NCI-H526 (cell line): ENCODE measurements around the gene ZFPL1.

Source experiments
- DNase-seq, 2 experiments: peaks; one replicate each; lab custom pipeline; 2025; lab: John Stamatoyannopoulos, UW

Gene ZFPL1

GRCh38 chr11:65059959-65060824, 23.8 kb upstream of the ZFPL1 start:
- no peak for DNase-seq

- DNase-seq: peak in 1 of 2 experiments; percentile 53
Observed at GRCh38 chr11:65060913-65061408, 23.1 kb upstream of the ZFPL1 start.

GRCh38 chr11:65063532-65063931, 20.5 kb upstream of the ZFPL1 start:
- no peak for DNase-seq

GRCh38 chr11:65064847-65065240, 19.2 kb upstream of the ZFPL1 start:
- no peak for DNase-seq

- DNase-seq: no peak
Observed at GRCh38 chr11:65065851-65066250, 18.2 kb upstream of the ZFPL1 start.

GRCh38 chr11:65066315-65066714, 17.7 kb upstream of the ZFPL1 start:
- DNase-seq: no peak

GRCh38 chr11:65066805-65067291, 17.2 kb upstream of the ZFPL1 start:
- peak; percentile 11 to 58 for DNase-seq

- no peak for DNase-seq
Observed at GRCh38 chr11:65067446-65067845, 16.6 kb upstream of the ZFPL1 start.

GRCh38 chr11:65069217-65069616, 14.8 kb upstream of the ZFPL1 start:
- DNase-seq: peak in 1 of 2 experiments; percentile 28

- no peak for DNase-seq
Observed at GRCh38 chr11:65071907-65072630, 12.0 kb upstream of the ZFPL1 start.

- DNase-seq: no peak
Observed at GRCh38 chr11:65072631-65072966, 11.4 kb upstream of the ZFPL1 start.

GRCh38 chr11:65077451-65077850, 6.6 kb upstream of the ZFPL1 start:
- peak in 1 of 2 experiments; percentile 21 for DNase-seq

- peak; percentile 28 to 80 for DNase-seq
Observed at GRCh38 chr11:65078151-65078550, 5.9 kb upstream of the ZFPL1 start.

GRCh38 chr11:65078786-65079342, 5.2 kb upstream of the ZFPL1 start:
- DNase-seq: no peak

GRCh38 chr11:65083134-65083833, 738 bp upstream of the ZFPL1 start:
- DNase-seq: no peak

- DNase-seq: no peak
Observed at GRCh38 chr11:65084598-65085375, 765 bp downstream of the ZFPL1 start.

- DNase-seq: no peak
Observed at GRCh38 chr11:65085446-65085845, 1.4 kb downstream of the ZFPL1 start.

- no peak for DNase-seq
Observed at GRCh38 chr11:65086809-65087208, 2.8 kb downstream of the ZFPL1 start.

- no peak for DNase-seq
Observed at GRCh38 chr11:65087216-65087615, 3.2 kb downstream of the ZFPL1 start.

- no peak for DNase-seq
Observed at GRCh38 chr11:65087827-65088226, 3.8 kb downstream of the ZFPL1 start.

GRCh38 chr11:65089621-65090020, 5.6 kb downstream of the ZFPL1 start:
- DNase-seq: no peak
